H1 (cell line): ENCODE measurements around the gene NOX1. TPM values are rescaled to one million over a fixed set of nuclear protein-coding genes. Genes with fewer than 3 reads are reported as not detected.

ENCODE experiments used
- CREB1 ChIP-seq: IDR thresholded peaks from 2 replicates; pipeline ENCODE4 v1.6.1; 2012; ENCODE audit warnings: inconsistent platforms
- JUND ChIP-seq: IDR thresholded peaks from 2 replicates; pipeline ENCODE4 v1.6.1; 2011; ENCODE audit warnings: mild to moderate bottlenecking, improper control_type of control experiment, low read length
- polyA plus RNA-seq, 7 experiments: library from polyadenylated mRNA; depleted of rRNA in 3 of 7; stranded (reverse) in 5 of 7; unstranded in 2 of 7; fragments of >200 nt in 5 of 7; fragments of 200-250 nt in 2 of 7; gene quantifications; 1 replicate in 5 of 7; 2 replicates in 1 of 7; 4 replicates in 1 of 7; pipeline versions ENCODE4 v1.2.1 to v1.2.3, GENCODE V29; 2011 to 2013; ENCODE audit warnings: missing spikeins in 2 of 7, mixed read lengths in 2 of 7
- total RNA-seq: library from RNA; stranded (reverse); fragmentation: NEBNext Ultra II Directional; extraction: Animal tissue kit (Norgen Biotek cat#: 25700); gene quantifications from 2 replicates; pipeline ENCODE4 v1.2.1, GENCODE V29; 2021

NOX1 gene
- total and polyA plus RNA-seq, 2 of the 8 experiments (the other 6 are each of a cell fraction or from before 2014, with no cell fraction given): not detected

DNA sequence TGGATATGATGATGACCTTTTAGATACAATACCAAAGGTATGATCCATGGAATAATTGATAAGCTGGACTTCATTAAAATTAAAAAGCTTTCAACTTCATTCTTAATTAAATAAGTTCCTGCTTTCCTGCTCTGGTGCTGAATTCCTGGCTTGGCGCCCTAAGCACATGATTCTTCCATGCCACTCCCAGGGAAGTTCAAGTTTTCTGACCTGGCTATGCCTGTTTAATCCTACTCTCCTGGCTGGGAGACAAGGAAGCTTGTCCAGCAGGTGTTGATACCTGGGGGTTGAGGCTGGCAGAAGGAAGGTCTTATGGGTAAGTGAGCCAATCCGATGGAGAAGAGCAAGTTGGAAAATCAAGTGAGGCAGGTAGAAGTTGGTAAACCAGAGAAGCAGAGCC lies 30.3 kb upstream of the NOX1 start (continued):
- TF ChIP-seq JUND (no peak), CREB1 (no peak)
